A204.1 (cell line): ENCODE measurements around the gene PM20D2.

Experiments used
- FAIRE-seq: peaks from 2 replicates; lab custom pipeline; 2012; peaks lifted over from hg19 to GRCh38; lab: Jason Lieb, UNC

Gene PM20D2

GRCh38 chr6:89204096-89204495, 58.2 kb downstream of the PM20D2 start:
- FAIRE-seq = no peak

- FAIRE-seq = no peak
Observed at GRCh38 chr6:89205819-89206218, 60.0 kb downstream of the PM20D2 start.

DNA sequence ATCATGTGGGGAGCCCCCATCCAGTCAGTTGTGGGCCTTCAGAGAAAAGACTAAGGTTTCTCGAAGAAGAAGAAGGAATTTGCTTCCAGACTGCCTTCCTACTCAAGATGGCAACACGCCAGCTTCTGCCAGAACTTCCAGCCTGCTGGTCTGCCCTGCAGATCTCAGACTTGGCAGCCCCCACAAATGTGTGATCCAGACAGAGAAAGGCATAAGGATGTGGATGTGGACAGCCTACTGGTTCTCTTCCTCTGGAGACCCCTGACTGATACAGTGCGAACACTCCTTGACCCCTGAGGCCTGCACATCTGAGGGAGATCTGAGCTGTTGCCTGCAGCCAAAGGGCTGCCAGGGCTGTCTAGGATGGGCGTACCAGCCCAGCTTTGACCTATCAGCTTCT, 62.7 kb downstream of the PM20D2 start:
- FAIRE-seq = no peak

GRCh38 chr6:89209457-89209856, 63.6 kb downstream of the PM20D2 start:
- FAIRE-seq = no peak

GRCh38 chr6:89212472-89212871, 66.6 kb downstream of the PM20D2 start:
- FAIRE-seq = no peak

- FAIRE-seq = no peak
Observed at GRCh38 chr6:89214197-89214596, 68.3 kb downstream of the PM20D2 start.
